GM19023 (cell line): ENCODE measurements around the gene SAMD4A.

Experiments
- ATAC-seq: cut with Tn5 transposase; IDR thresholded peaks from one replicate; pipeline ENCODE4 v1.9.1; 2021; ENCODE audit warnings: mild to moderate bottlenecking, moderate library complexity; ENCODE audit not compliant: unreplicated experiment

Gene SAMD4A

GRCh38 chr14:54814076-54814475 is 247.1 kb downstream of the SAMD4A start:
- ATAC-seq: no peak

- ATAC-seq: no peak
Observed at GRCh38 chr14:54815016-54815415, 248.1 kb downstream of the SAMD4A start.

DNA sequence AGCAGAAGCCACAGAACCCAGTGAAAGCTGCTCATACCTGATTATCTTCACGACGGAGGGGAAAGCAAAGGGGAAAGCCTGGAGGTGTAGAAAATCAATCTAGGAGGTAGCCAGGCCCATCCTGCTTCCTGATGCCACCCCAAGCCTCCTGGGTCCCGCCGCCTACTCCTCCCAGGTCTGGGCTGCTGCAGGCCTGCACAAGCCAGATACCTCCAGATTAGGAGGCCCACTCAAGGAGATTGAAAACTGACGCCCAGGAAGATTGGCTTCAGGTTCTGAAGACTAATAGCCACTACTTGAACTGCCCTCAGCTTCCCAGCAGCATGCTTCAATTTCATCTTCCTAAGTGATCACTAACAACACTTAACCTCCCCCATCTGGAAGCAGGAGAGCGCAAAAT is 248.6 kb downstream of the SAMD4A start:
- no peak for ATAC-seq

GRCh38 chr14:54816450-54816849 is 249.5 kb downstream of the SAMD4A start:
- ATAC-seq: no peak

DNA sequence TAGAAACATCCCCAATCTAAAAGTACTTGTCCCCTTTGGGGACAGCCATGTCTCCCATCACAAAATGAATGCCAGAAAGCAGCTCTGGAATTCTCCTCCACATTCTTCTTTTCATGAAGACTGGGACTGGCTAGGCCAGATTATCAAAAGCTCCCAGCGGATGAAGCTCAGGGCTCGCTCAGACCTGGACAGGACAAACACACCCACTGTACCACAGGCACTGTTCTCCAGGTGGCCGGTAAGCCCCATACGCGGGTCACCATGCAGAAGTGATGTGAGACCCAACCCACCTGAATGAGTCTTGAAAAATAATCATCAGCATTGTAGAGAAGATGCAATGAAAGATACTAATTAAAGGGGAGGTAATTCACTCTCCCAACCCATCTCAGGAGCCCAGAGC is 250.6 kb downstream of the SAMD4A start:
- ATAC-seq: no peak

DNA sequence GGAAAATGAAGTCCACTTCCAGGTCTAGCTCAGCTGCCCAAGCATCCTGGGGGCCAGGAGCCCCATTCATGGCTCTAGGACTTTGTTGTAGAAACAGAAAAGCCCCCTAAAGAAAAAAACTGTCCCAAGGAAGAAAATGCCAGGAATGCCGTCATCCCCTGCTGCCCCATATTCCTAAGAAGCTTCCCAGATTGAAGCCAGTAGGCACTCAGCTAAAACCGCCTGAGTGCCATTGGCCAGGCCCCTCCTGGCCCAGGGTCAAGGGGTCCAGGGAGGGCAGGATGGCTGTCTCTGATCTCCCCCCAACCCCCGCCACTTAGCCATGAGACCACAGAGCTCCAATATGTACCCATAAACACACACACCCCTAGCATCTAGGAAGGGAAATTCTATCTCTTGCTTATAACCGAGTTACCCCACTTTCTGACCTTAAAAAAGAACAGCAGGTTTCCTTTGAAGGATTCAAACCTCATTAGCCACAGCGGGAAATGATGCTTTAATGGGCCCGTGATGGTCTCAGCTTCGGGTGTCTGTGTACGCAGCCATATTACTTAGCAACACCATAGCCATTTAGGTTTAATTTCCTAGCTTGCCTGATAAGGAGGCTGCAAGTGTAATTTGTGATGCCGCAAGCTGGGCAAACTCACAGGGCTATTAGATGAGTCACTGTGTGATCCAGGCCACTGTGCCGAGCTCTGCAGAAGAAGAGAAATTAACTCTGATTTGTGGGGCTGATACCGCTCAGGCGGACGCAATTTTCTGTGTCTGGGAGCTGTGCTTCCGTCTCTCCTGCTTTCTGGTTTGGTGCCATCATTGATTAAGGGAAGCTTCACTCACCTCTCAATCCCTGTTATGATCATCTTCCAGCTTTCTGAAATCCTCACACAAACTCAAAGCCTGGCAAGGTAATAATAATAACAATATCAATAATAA is 251.5 kb downstream of the SAMD4A start:
- no peak for ATAC-seq

GRCh38 chr14:54822685-54823084 is 255.8 kb downstream of the SAMD4A start:
- ATAC-seq: no peak

DNA sequence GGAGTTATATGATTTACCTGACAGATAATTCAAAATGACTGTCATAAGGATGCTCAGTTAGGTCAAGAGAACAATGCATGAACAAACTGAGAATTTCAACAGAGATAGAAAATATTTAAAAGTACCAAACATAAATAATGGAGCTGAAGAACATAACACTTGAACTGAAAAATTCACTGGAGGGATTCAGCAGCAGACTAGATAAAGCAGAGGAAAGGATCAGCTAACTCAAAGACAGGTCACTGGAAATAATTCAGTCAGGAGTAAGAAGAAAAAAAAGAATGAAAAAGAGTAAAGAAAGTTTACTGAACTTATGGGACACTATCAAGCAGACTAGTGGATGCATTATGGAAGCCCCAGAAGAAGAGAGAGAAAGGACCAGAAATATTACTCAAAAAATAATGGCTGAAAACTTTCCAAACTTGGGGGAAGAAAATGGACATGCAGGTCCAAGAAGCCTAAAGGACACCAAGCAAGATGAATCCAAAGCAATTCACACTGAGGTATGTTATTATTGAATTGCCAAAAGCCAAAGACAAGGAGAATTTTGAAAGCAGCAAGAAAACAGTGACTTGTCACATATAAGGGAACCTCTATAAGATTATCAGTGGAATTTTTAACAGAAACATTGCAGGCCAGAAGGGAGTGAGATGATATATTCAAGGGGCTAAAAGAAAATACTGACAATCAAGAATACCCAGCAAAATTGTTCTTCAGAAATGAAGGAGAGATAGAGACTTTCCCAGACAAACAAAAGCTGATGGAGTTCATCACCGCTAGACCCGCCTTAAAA is 257.0 kb downstream of the SAMD4A start:
- ATAC-seq: no peak

DNA sequence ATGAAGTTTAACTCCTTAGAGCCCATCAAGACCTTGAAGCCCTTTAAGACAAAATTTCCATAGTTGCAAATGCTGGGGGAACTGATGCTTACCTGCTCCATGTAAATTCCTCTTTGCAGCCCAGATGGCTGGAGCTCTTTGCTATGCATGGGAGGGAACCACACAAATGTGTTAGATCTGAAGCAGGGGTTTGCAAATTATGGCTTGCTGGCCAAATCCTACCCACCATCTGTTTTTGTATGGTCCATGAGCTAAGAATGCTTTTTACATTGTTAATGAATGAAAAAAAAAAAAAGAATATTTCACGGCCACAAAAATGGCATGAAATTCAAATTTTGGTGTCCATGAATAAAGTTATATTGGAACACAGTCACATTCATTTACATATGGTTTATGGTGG is 261.1 kb downstream of the SAMD4A start:
- no peak for ATAC-seq

DNA sequence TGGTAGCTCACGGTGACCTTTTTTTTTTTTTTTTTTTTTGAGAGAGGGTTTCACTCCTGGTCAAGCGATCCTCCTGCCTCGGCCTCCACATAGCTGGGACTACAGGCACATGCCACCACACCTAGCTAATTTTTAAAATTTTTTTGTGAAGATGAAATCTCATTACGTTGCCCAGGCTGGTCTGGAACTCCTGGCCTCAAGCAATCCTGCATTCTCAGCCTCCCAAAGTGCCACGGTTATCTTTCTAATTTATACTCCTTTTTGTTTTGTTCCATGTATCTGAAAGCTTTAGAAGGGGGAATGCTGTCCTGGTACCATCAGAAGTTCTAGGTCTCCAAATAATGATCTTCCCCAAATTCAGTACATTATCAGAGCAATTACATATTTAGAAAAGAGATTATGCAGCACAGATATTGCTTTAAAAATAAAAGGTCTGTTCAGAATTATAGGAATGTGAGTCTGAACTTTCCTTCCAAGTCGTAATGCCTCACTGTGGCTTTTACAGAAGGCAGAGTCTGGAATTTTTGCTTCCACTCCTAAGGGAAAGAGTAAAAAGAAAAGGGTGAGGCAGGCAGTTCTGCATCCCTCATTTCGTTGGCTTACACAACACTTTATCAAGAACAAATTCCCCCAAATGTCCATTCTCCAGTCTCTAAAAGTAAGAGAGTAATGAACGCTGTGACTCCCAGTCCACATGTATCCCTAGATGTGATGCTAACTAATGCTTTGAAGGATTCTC is 262.7 kb downstream of the SAMD4A start:
- ATAC-seq: no peak

DNA sequence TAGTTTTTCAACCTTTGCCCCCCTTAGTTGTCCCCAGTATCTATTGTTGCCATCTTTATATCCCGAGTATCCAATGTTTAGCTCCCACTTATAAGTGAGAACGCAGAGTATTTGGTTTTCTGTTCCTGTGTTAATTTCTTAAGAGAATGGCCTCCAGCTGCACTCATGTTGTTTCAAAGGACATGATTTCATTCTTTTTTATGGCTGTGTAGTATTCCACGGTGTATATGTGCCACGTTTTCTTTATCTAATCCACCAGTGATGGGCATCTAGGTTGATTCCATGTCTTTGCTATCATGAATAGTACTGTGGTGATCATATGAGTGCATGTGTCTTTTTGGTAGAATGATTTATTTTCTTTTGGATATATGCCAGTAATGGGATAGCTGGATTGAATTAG is 263.7 kb downstream of the SAMD4A start:
- no peak for ATAC-seq

GRCh38 chr14:54834081-54834480 is 267.2 kb downstream of the SAMD4A start:
- ATAC-seq: no peak

GRCh38 chr14:54834727-54835126 is 267.8 kb downstream of the SAMD4A start:
- ATAC-seq: no peak

DNA sequence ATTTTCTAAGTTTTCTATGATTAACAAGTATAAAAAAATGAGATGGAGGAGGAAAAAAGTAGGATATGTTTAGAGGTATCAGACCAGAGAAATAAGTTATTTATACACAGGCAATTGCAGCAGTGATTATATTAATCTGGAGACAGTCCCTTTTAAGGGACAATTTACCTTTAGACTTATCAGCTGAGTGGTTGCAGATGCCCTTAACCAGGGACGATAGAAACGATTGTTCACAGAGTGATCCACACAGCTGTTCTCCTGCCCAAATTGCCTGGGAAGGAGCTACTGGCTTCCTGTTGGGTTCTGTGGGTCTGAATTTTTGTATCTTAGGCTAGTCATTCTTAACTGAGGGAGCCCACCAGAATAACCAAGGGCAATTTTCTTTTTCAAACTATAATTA is 269.3 kb downstream of the SAMD4A start:
- no peak for ATAC-seq

- ATAC-seq: no peak
Observed at GRCh38 chr14:54837508-54838149, 270.7 kb downstream of the SAMD4A start.

DNA sequence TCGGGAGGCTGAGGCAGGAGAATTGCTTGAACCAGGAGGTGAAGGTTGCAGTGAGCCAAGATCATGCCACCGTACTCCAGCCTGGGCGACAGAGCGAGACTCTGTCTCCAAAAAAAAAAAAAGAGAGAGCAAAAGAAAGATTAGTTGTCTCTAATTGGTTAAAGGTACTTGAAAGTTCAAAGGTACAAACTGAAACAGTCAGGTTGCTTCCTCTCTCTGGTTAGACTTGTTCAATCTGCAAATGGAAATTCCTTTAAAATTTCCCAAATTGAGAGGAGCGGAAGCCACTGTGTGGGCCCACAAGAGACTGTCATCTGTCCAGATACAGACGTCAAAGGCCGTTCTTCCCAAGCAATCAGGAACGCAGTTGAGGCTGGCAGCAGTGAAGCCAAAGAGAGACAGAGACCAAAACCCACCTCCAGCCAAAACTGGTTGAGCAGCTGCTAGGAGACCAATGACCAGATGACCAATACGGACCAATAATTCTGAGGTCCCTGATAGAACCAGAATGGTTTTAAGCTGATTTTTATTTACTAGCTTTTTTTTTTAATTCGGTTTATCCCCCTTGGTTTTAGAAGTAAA is 272.1 kb downstream of the SAMD4A start:
- no peak for ATAC-seq

DNA sequence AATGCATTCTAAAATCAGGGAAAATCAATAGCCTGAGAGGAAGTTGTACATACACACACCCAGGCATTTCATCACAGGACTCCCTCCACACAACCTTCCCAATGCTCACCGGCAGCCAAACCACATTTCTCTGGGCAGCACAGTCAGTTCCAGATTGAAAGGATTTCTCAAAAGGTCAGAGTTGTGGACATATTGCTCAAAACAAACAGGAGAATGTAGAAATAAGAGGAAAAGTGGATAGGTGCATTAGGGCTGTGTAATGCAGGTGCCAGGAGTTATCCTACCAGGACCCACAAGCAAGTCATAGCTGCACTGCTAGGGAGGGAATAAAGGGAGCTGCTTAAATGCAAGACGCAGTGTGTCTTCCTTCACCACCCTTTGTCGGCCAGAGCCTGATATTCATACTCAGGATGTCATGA is 272.8 kb downstream of the SAMD4A start:
- no peak for ATAC-seq

DNA sequence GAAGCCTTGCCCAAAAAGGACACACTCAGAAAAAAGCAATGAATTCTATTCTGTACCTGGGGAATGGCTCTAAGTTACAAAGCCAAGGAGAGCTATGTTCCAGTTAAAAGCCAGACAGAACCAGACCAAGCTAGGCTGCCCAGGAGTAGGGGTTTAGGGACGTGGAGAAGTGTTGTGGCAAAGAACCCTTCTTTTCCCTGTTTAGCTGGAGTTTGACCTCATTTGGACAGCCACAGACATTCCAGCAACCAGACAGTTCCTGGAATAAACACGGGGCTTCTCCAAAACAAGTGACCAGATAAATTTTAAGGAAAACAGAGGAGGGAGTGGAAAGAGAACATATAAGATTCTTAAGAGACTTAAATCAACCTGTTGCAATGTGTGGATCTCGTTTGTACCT is 273.4 kb downstream of the SAMD4A start:
- ATAC-seq: no peak

- no peak for ATAC-seq
Observed at GRCh38 chr14:54840798-54841197, 273.9 kb downstream of the SAMD4A start.
